Activated T-helper 2 cell treated with anti-CD3 and anti-CD28 coated beads, Interferon-gamma antibody, Interleukin-2, Interleukin-4, amounts not matched to agents 10 μg/mL and 5 μg/mL and 100 μg/mL, durations not matched to agents 14 hours and 24 hours and 36 hours (primary cell): ENCODE data around the gene CTPS1. TPM values are rescaled to one million over a fixed set of nuclear protein-coding genes. Genes with fewer than 3 reads are reported as not detected.
A peak's percentile ranks its signal among the peaks of the same experiment; 100 is the strongest.

ENCODE experiments used
- DNase-seq: peaks from one replicate; pipeline ENCODE4 v3.0.0; 2021; ENCODE audit warnings: low spot score
- H3K27ac Mint-ChIP-seq: one replicate; pipeline ENCODE4 v1.8.0; 2021; ENCODE audit warnings: mixed read lengths
- H3K27me3 Mint-ChIP-seq: one replicate; pipeline ENCODE4 v1.8.0; 2021; ENCODE audit warnings: low read depth, mixed read lengths
- H3K36me3 Mint-ChIP-seq: one replicate; pipeline ENCODE4 v1.8.0; 2021; ENCODE audit warnings: low read depth, mixed read lengths
- H3K4me1 Mint-ChIP-seq: one replicate; pipeline ENCODE4 v1.8.0; 2021; ENCODE audit warnings: low read depth, mixed read lengths
- H3K4me3 Mint-ChIP-seq: one replicate; pipeline ENCODE4 v1.8.0; 2021; ENCODE audit warnings: low read depth, mild to moderate bottlenecking, moderate library complexity, mixed read lengths
- H3K9me3 Mint-ChIP-seq: one replicate; pipeline ENCODE4 v1.8.0; 2021; ENCODE audit warnings: mixed read lengths
- intact Hi-C: fragments of 100-400 bp; cut with micrococcal nuclease; formaldehyde crosslinking; loops from one replicate; pipeline ENCODE4 v1.15.1; 2023
- total RNA-seq: library from RNA; stranded (reverse); gene quantifications from 2 replicates; pipeline ENCODE4 v1.2.3, GENCODE V29; 2022

Gene CTPS1
- total RNA-seq, 1 donor from 2014 or later: 124 TPM

- no peak overlapping the region for H3K4me3 Mint-ChIP-seq
- H3K36me3 Mint-ChIP-seq: peaks cover 33% of the 10 kb centered on the region
- peaks cover 12% of the 10 kb centered on the region for H3K4me1 Mint-ChIP-seq
- no peak for DNase-seq
- no peaks in the 10 kb centered on the region for H3K9me3 Mint-ChIP-seq
- no peaks in the 10 kb centered on the region for H3K27me3 Mint-ChIP-seq
- H3K27ac Mint-ChIP-seq: peak overlapping the region; percentile 25
- intact Hi-C loops: no loop called here
Observed at GRCh38 chr1:41044187-41044586, 64.7 kb downstream of the CTPS1 start.

GRCh38 chr1:41045740-41046139 lies 66.2 kb downstream of the CTPS1 start:
- Mint-ChIP-seq H3K4me3 (no peak overlapping the region), H3K9me3 (no peaks in the 10 kb centered on the region), H3K27me3 (no peaks in the 10 kb centered on the region), H3K4me1 (peaks cover 12% of the 10 kb centered on the region), H3K36me3 (peaks cover 29% of the 10 kb centered on the region), H3K27ac (no peak overlapping the region)
- no peak for DNase-seq
- intact Hi-C loops: no loop called here

GRCh38 chr1:41046347-41046775 lies 66.9 kb downstream of the CTPS1 start:
- Mint-ChIP-seq H3K27me3 (no peaks in the 10 kb centered on the region), H3K9me3 (no peaks in the 10 kb centered on the region), H3K4me3 (no peak overlapping the region), H3K4me1 (peaks cover 12% of the 10 kb centered on the region), H3K36me3 (peaks cover 29% of the 10 kb centered on the region), H3K27ac (no peak overlapping the region)
- intact Hi-C loops: no loop called here
- no peak for DNase-seq

- Mint-ChIP-seq H3K27ac (no peak overlapping the region), H3K4me1 (peaks cover 12% of the 10 kb centered on the region), H3K27me3 (no peaks in the 10 kb centered on the region), H3K4me3 (no peak overlapping the region), H3K36me3 (peaks cover 35% of the 10 kb centered on the region), H3K9me3 (no peaks in the 10 kb centered on the region)
- DNase-seq: no peak
- intact Hi-C loops: no loop called here
Observed at GRCh38 chr1:41048540-41048939, 69.0 kb downstream of the CTPS1 start.

- Mint-ChIP-seq H3K27ac (no peak overlapping the region), H3K4me3 (no peak overlapping the region), H3K9me3 (no peaks in the 10 kb centered on the region), H3K36me3 (peaks cover 29% of the 10 kb centered on the region), H3K4me1 (peaks cover 2% of the 10 kb centered on the region), H3K27me3 (no peaks in the 10 kb centered on the region)
- intact Hi-C loops: no loop called here
- DNase-seq: no peak
Observed at GRCh38 chr1:41051022-41051421, 71.5 kb downstream of the CTPS1 start.

- H3K4me3 Mint-ChIP-seq: no peak overlapping the region
Observed at GRCh38 chr1:41053316-41053715, 73.8 kb downstream of the CTPS1 start.

GRCh38 chr1:41056907-41057306 lies 77.4 kb downstream of the CTPS1 start:
- H3K27ac Mint-ChIP-seq: no peak overlapping the region
- H3K4me1 Mint-ChIP-seq: peaks cover 2% of the 10 kb centered on the region
- H3K27me3 Mint-ChIP-seq: no peaks in the 10 kb centered on the region
- H3K9me3 Mint-ChIP-seq: no peaks in the 10 kb centered on the region
- intact Hi-C loops: no loop called here
- no peak for DNase-seq
- H3K36me3 Mint-ChIP-seq: peaks cover 30% of the 10 kb centered on the region
- H3K4me3 Mint-ChIP-seq: no peak overlapping the region

More at GRCh38 chr1:41053316-41053715, 73.8 kb downstream of the CTPS1 start:
- H3K9me3 Mint-ChIP-seq: no peaks in the 10 kb centered on the region
- intact Hi-C loops: no loop called here
- H3K4me1 Mint-ChIP-seq: peaks cover 2% of the 10 kb centered on the region
- no peak overlapping the region for H3K27ac Mint-ChIP-seq
- H3K36me3 Mint-ChIP-seq: peaks cover 19% of the 10 kb centered on the region
- H3K27me3 Mint-ChIP-seq: no peaks in the 10 kb centered on the region
- DNase-seq: no peak

Other genes starting within 250 kb of the CTPS1 start
- gene KCNQ4, start 195.9 kb upstream of the CTPS1 start, total RNA-seq: 0.57 and 0.78 TPM in 2 replicates
- gene CITED4, start 117.3 kb upstream of the CTPS1 start, total RNA-seq: 3.6 and 4.2 TPM in 2 replicates
- gene SLFNL1, start 42.0 kb downstream of the CTPS1 start, total RNA-seq: 0.14 and 0.18 TPM in 2 replicates